Uterus (tissue), 4 donors: Measurements from ENCODE around the gene CHMP4A. TPM values are rescaled to one million over a fixed set of nuclear protein-coding genes. Genes with fewer than 3 reads are reported as not detected.
A peak's percentile ranks its signal among the peaks of the same experiment; 100 is the strongest.
"Not testable (repeated sequence)": the region's sequence is repeated elsewhere in the genome, so short reads cannot be mapped to it uniquely, and the experiment has no call there.

ENCODE experiments used
- DNase-seq, 2 donors: peaks; one replicate each; pipeline ENCODE4 v3.0.0-alpha.2; 2019 to 2020
- H3K27ac ChIP-seq, 2 donors: fragments of 200-600 bp; sonication (generic); 1 replicate in 1 of 2; 2 replicates in 1 of 2; pipeline ENCODE4 v1.5.1; 2016 to 2018
- H3K27me3 ChIP-seq, 2 donors: fragments of 200-600 bp; sonication (generic); one replicate each; pipeline ENCODE4 v1.5.1; 2018 to 2019; ENCODE audit warnings: control low read depth in 1 of 2
- H3K36me3 ChIP-seq, 2 donors: fragments of 200-600 bp; sonication (generic); one replicate each; pipeline ENCODE4 v1.5.1; 2019; ENCODE audit warnings: control low read depth in 1 of 2
- H3K4me1 ChIP-seq, 2 donors: fragments of 200-600 bp; sonication (generic); one replicate each; pipeline ENCODE4 v1.5.1; 2018 to 2019; ENCODE audit warnings: control low read depth in 1 of 2
- H3K4me3 ChIP-seq, 2 donors: fragments of 200-600 bp; sonication (generic); 1 replicate in 1 of 2; 2 replicates in 1 of 2; pipeline ENCODE4 v1.5.1; 2018 to 2019; ENCODE audit warnings: mild to moderate bottlenecking in 1 of 2
- H3K9me3 ChIP-seq, 2 donors: fragments of 200-600 bp; sonication (generic); one replicate each; pipeline ENCODE4 v1.5.1; 2019; ENCODE audit warnings: control low read depth in 1 of 2
- CTCF ChIP-seq, 4 experiments: fragments of 200-600 bp in 2 of 4; fragments of 450-650 bp in 2 of 4; sonication (generic) in 2 of 4; IDR thresholded peaks; one replicate each; pipeline ENCODE4 v1.5.1; 2016 to 2019; ENCODE audit warnings: antibody characterized with exemption in 4 of 4, mild to moderate bottlenecking in 2 of 4, moderate library complexity in 1 of 4
- POLR2A ChIP-seq, 2 donors: fragments of 450-650 bp; IDR thresholded peaks; one replicate each; pipeline ENCODE4 v1.6.1; 2016; ENCODE audit warnings: antibody characterized with exemption in 2 of 2, mild to moderate bottlenecking in 1 of 2, moderate library complexity in 1 of 2
- intact Hi-C: fragments of 100-400 bp; cut with DNase I; formaldehyde crosslinking; loops from one replicate; pipeline ENCODE4 v1.15.1; 2023; ENCODE audit warnings: low total_unique reads
- total RNA-seq, 4 donors: library from RNA; depleted of rRNA in 3 of 4; stranded (reverse); fragments of >200 nt in 3 of 4; gene quantifications; one replicate each; pipeline versions ENCODE4 v1.1.0 to v1.2.4, GENCODE V29; 2014 to 2023
- donor health status: DM: yes; HTN: yes; CAD: no.

The CHMP4A gene
- total RNA-seq, 4 donors from 2014 or later, result 6.8 to 53.3 (median 33.9) TPM

DNA sequence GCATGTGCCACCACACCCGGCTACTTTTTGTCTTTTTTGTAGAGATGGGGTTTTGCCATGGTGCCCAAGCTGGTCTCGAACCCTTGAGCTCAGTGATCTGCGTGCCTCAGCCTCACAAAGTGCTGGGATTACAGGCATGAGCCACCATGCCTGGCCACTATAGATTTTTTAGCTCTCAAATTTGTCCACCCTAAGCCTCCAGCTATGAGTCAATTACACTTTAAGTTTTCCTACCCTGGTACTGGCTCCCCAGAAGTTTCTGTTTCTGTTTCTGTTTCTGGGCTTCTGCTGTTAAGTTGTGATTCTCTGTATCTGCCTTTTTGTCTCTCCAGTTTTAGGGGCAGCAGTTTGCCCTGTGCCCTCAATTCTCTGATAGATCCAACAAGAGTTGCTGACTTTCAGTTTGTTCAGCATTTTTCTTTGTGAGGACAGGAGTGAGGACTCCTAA lies 33.5 kb upstream of the CHMP4A start:
- no peaks in the 10 kb centered on the region for H3K9me3 ChIP-seq
- no peaks in the 10 kb centered on the region for H3K27me3 ChIP-seq
- intact Hi-C loops, result loop anchor here (10.0 kb wide), 1 partner anchor 48 kb away; the partner anchor contains the start of genes DHRS1 and NOP9
- H3K27ac ChIP-seq, result no peak overlapping the region
- no peaks in the 10 kb centered on the region for H3K36me3 ChIP-seq
- no peak for TF ChIP-seq POLR2A (IDR thresholded peaks at IDR 0.05)
- no peak for TF ChIP-seq CTCF (IDR thresholded peaks at IDR 0.05)
- H3K4me1 ChIP-seq, result no peaks in the 10 kb centered on the region
- DNase-seq, result no peak
- no peak overlapping the region for H3K4me3 ChIP-seq

- not testable (repeated sequence) for H3K4me3 ChIP-seq, H3K36me3 ChIP-seq, H3K27me3 ChIP-seq, H3K9me3 ChIP-seq, DNase-seq, H3K27ac ChIP-seq
- peaks cover 0 to 11% of the 10 kb centered on the region in 2 donors for H3K4me1 ChIP-seq
- intact Hi-C loops, result loop anchor here (10.0 kb wide), 1 partner anchor 49 kb away; the partner anchor contains the start of genes DHRS1 and NOP9
Measured at GRCh38 chr14:24245350-24245749, 32.1 kb upstream of the CHMP4A start.

DNA sequence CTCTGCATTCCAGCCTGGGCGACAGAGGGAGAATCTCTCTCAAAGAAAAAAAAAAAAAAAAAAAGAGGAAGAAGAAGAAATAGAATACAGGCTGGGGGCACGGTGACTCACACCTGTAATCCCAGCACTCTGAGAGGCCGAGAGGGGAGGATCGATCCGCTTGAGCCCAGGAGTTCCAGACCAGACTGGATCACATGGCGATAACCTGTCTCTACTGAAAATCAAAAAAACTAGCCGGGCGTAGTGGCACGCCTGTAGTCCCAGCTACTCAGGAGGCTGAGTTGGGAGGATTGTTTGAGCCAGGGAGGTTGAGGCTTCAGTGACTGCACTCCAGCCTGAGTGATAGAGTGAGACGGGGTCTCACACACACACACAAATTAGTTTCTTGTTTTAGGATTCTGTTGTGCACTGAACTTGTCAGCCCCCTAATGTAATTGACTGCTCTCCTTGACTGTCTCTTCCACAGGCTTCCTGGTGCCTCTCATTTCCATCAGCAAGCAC lies 30.1 kb upstream of the CHMP4A start:
- DNase-seq, result peak in 1 of 2 donors; percentile 45
- H3K27ac ChIP-seq, result peak overlapping the region; percentile 94 to 97
- no peaks in the 10 kb centered on the region for H3K36me3 ChIP-seq
- TF ChIP-seq POLR2A (IDR thresholded peaks at IDR 0.05), result no peak
- no peak for TF ChIP-seq CTCF (IDR thresholded peaks at IDR 0.05)
- H3K4me1 ChIP-seq, result peaks cover 0 to 21% of the 10 kb centered on the region in 2 donors
- H3K4me3 ChIP-seq, result peak overlapping the region; percentile 51 to 62
- intact Hi-C loops, result loop anchor here (10.0 kb wide), 1 partner anchor 51 kb away; the partner anchor contains the start of genes DHRS1 and NOP9
- H3K27me3 ChIP-seq, result no peaks in the 10 kb centered on the region
- no peaks in the 10 kb centered on the region for H3K9me3 ChIP-seq

- Histone ChIP-seq H3K9me3 (no peaks in the 10 kb centered on the region), H3K27me3 (no peaks in the 10 kb centered on the region), H3K27ac (peak overlapping the region; percentile 94 to 97), H3K4me1 (peaks cover 0 to 21% of the 10 kb centered on the region in 2 donors), H3K4me3 (peak overlapping the region; percentile 51 to 62), H3K36me3 (no peaks in the 10 kb centered on the region)
- DNase-seq, result peak; percentile 92 to 93
- TF ChIP-seq CTCF (IDR thresholded peaks at IDR 0.05), result peak; percentile 56 to 85 (median 74)
- TF ChIP-seq POLR2A (IDR thresholded peaks at IDR 0.05), result no peak
- intact Hi-C loops, result loop anchor here (10.0 kb wide), 1 partner anchor 53 kb away; the partner anchor contains the start of genes DHRS1 and NOP9
Measured at GRCh38 chr14:24241829-24242443, 28.6 kb upstream of the CHMP4A start.

DNA sequence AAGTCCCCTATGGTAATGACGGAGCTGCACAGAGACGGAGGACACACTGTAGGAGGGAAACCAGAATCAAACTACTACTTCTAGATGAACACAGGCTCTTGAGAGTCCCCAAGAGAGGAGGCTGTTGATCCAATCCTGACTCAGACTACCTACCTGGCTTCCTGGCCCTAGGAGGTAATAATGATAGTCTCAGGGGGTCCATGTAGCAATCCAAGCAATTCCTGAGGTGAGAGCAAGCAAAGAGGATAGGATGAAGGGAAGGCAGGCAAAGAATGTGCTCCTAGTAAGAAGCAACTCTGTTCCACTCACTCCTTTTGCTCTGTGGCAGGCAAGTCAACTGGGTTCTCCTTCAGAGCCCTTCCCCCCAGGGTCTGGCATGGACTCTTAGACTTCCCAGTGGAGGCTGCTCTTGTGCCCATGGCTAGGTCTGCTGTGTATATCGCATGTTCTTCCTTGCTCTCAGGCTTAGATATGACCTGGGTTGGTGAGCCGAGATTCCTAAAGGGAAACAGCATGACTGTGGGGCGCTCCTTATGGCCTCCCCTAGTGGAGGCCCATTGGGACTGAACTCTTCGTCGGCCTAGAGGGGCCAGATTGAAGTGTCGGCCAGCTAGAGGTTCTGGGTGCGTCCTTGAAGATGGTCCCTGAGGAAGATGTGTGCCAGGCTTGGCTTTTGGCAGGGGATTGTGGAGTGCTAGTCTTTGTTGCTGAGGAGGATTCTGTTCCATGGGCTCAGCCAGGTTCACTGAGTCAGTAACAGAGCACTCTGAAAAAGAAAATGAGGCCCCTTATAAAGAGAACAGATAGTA lies 27.0 kb upstream of the CHMP4A start:
- no peak for DNase-seq
- Histone ChIP-seq H3K4me1 (peaks cover 0 to 21% of the 10 kb centered on the region in 2 donors), H3K36me3 (no peaks in the 10 kb centered on the region), H3K4me3 (no peak overlapping the region), H3K9me3 (no peaks in the 10 kb centered on the region), H3K27me3 (no peaks in the 10 kb centered on the region), H3K27ac (peak overlapping the region; percentile 0 to 97)
- TF ChIP-seq CTCF (IDR thresholded peaks at IDR 0.05) (no peak), POLR2A (IDR thresholded peaks at IDR 0.05) (no peak)
- intact Hi-C loops, result loop anchor here (10.0 kb wide), 1 partner anchor 54 kb away; the partner anchor contains the start of genes DHRS1 and NOP9
